Measurements from ENCODE around the gene RNF180. TPM values are rescaled to one million over a fixed set of nuclear protein-coding genes. Genes with fewer than 3 reads are reported as not detected.

RNF180 gene
- total RNA-seq, 1 experiment from 2014 or later, result 0.79 TPM

DNA sequence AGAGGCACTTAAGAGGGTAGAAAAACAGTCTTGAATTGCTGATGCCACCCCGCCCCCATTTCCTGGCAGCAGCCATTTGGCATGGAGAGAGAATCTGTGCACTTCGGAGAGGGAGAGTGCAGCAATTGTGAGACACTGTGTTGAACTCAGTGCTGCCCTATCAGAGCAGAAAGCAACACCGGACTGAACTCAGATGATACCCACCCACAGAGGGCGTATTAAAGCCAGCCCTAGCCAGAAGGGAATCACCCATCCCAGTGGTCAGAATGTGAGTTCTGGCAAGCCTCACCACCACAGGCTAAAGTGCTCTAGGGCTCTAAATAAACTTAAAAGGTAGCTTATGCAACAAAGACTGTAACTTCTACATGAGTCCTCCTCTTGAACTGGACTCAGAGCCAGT is 251.7 kb downstream of the RNF180 start:
- H3K27me3 ChIP-seq (replicated peaks), result no peaks in the 10 kb centered on the region
- H3K27ac ChIP-seq, result no peak overlapping the region
- no peaks in the 10 kb centered on the region for H3K9me3 ChIP-seq (replicated peaks)
- no peak for DNase-seq (ENCODE audit: low read depth in 1 of 2, low spot score in 2 of 2)
- no peaks in the 10 kb centered on the region for H3K4me1 ChIP-seq (replicated peaks)
- H3K4me3 ChIP-seq, result no peak overlapping the region
- no peaks in the 10 kb centered on the region for H3K36me3 ChIP-seq

DNA sequence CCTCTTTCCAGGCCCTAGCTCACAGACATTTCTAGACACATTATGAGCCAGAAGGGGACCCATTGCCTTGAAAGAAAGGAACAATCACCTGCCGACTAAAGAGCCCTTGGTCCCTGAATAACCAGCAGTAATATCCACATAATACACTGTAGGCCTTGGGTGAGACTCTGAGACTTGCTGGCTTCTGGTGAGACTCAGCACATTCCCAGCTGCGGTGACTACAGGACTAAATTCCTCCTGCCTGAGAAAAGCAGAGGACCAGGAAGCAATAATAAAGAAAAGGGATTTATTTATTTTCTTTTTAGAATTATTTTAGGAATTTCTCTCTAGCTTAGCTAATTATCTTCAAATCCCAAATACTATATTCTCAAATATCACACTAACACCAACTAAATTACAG is 252.4 kb downstream of the RNF180 start:
- H3K4me1 ChIP-seq (replicated peaks), result no peaks in the 10 kb centered on the region
- no peak overlapping the region for H3K27ac ChIP-seq
- H3K9me3 ChIP-seq (replicated peaks), result no peaks in the 10 kb centered on the region
- DNase-seq (ENCODE audit: low read depth in 1 of 2, low spot score in 2 of 2), result no peak
- no peaks in the 10 kb centered on the region for H3K36me3 ChIP-seq
- no peaks in the 10 kb centered on the region for H3K27me3 ChIP-seq (replicated peaks)
- H3K4me3 ChIP-seq, result no peak overlapping the region

Other genes starting within 250 kb of the RNF180 start
- gene HTR1A, start 203.4 kb upstream of the RNF180 start, total RNA-seq (2014; rRNA removed; shearing (Covaris generic)), result not detected in 2 replicates

All from SJSA1 (cell line).